T-helper 2 cell treated with Interferon-gamma antibody and Interleukin-4, amounts not matched to agents 5 μg/mL and 100 μg/mL, for 36 hours (primary cell): ENCODE measurements around the gene FRMD3.

Source experiments
- DNase-seq: peaks from one replicate; pipeline ENCODE4 v3.0.0; 2021; ENCODE audit warnings: low spot score
- H3K27ac Mint-ChIP-seq: one replicate; pipeline ENCODE4 v1.8.0; 2021; ENCODE audit warnings: mild to moderate bottlenecking, mixed read lengths
- H3K27me3 Mint-ChIP-seq: one replicate; pipeline ENCODE4 v1.8.0; 2021; ENCODE audit warnings: low read depth, mixed read lengths
- H3K36me3 Mint-ChIP-seq: one replicate; pipeline ENCODE4 v1.8.0; 2021; ENCODE audit warnings: low read depth, mixed read lengths
- H3K4me1 Mint-ChIP-seq: one replicate; pipeline ENCODE4 v1.8.0; 2021; ENCODE audit warnings: low read depth, mixed read lengths
- H3K4me3 Mint-ChIP-seq: one replicate; pipeline ENCODE4 v1.8.0; 2022; ENCODE audit warnings: mild to moderate bottlenecking, moderate library complexity, mixed read lengths
- H3K9me3 Mint-ChIP-seq: one replicate; pipeline ENCODE4 v1.8.0; 2021; ENCODE audit warnings: mixed read lengths

The FRMD3 gene

DNA sequence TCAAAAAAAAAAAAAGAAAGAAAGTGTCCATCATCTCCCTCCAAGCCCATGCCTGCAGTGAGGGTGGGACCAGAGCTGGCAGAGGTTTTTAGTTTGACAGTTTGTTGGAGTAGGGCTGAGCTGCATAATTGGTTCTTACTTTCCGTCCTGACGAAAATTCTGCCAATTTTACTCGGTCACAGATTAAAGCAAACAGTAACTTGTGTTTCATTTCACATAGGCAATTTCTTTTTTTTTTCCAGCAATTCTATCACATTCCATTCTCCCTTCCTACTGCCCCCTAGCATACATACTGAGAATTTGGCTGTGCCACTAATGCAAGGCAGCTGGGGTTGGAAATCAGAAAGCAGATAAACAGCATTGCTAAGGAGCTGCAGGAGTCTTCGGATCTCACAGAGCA, 132.4 kb downstream of the FRMD3 start:
- no peak for DNase-seq
- no peak overlapping the region for H3K4me3 Mint-ChIP-seq
- no peak overlapping the region for H3K27ac Mint-ChIP-seq

DNA sequence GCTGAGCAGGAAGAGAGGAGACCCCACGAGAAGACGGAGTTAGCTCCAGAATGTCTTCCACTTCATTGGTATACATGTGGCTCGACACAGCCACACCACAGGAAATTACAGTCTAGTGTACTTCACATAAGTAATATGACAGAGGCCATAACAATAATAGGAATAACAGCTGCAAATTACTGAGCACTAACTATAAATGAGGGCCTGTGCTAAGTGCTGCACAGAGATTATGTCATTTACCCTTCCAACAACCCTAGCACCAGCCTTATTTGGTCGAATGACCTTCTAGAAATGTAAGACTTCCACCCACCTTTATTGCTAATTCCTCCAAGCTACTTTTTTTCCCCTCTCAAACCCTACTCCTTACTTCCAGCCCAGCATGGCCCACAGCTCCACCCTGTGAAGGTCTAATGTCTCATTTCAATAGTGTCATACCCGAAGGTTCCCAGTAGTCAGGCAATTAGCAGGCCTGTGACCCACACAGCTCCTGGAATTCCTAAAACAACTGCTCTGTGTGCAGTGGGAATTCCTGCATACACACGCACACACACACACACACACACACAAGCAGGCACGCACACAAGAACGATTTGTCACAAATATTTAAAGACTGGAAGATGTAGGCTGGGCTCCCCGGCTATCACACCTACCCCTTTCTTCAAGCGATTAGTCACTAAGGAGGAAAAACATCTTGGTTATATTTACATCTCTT, 134.5 kb downstream of the FRMD3 start:
- Mint-ChIP-seq H3K27ac (no peak overlapping the region), H3K27me3 (no peaks in the 10 kb centered on the region), H3K4me3 (no peak overlapping the region), H3K9me3 (no peaks in the 10 kb centered on the region), H3K36me3 (no peaks in the 10 kb centered on the region), H3K4me1 (no peaks in the 10 kb centered on the region)
- no peak for DNase-seq

More for the DNA sequence above, 132.4 kb downstream of the FRMD3 start:
- no peaks in the 10 kb centered on the region for H3K36me3 Mint-ChIP-seq
- H3K4me1 Mint-ChIP-seq = no peaks in the 10 kb centered on the region
- H3K9me3 Mint-ChIP-seq = no peaks in the 10 kb centered on the region
- H3K27me3 Mint-ChIP-seq = no peaks in the 10 kb centered on the region

DNA sequence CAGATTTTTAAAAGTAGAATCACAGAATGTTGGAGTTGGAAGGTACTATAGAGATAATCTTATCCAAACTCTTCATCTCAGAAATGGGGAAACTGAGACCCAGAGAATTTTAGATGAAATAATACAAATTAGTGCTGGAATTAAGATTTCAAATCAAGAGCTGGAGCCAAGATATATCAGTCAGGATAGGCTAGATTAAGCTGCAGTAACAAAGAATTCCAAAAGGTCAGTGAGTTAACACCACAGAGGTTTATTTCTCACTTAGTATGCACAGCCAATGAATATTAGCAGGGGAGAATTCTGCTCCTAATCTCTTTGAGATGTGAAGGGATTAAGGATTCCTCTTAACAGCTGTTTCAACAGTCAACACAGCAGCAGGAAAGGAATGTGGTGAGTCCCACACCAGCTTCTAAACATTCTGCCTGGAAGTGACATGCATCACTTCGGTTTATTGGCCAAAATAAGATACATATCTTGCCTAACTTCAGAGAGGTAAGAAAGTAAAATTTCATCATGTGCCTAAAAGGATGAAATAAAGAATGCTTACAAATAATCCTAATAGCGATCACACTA, 136.8 kb downstream of the FRMD3 start:
- Mint-ChIP-seq H3K36me3 (no peaks in the 10 kb centered on the region), H3K9me3 (no peaks in the 10 kb centered on the region), H3K4me1 (no peaks in the 10 kb centered on the region), H3K27ac (no peak overlapping the region), H3K4me3 (no peak overlapping the region), H3K27me3 (no peaks in the 10 kb centered on the region)
- no peak for DNase-seq

DNA sequence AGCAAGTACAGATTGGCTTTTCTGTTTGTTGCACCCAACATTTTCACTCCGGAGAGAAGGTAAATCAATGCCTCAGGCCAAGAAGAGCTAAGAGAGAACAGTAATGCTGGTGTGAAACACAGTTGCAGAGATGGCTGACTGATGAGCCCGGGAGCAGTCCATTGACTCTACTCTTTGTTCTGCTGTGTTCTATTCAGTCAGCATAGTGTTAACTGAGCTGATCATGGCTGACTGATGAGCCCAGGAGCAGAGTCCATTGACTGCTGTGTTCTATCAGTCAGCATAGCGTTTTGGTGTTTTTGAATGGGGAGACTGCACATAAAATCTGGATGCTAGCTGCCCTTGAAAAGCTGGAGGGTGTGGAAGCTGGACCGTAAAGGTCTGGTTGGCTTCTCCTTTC, 141.4 kb downstream of the FRMD3 start:
- H3K27me3 Mint-ChIP-seq = no peaks in the 10 kb centered on the region
- H3K9me3 Mint-ChIP-seq = no peaks in the 10 kb centered on the region
- no peak overlapping the region for H3K4me3 Mint-ChIP-seq
- no peaks in the 10 kb centered on the region for H3K4me1 Mint-ChIP-seq
- DNase-seq = no peak
- H3K27ac Mint-ChIP-seq = no peak overlapping the region
- H3K36me3 Mint-ChIP-seq = no peaks in the 10 kb centered on the region

DNA sequence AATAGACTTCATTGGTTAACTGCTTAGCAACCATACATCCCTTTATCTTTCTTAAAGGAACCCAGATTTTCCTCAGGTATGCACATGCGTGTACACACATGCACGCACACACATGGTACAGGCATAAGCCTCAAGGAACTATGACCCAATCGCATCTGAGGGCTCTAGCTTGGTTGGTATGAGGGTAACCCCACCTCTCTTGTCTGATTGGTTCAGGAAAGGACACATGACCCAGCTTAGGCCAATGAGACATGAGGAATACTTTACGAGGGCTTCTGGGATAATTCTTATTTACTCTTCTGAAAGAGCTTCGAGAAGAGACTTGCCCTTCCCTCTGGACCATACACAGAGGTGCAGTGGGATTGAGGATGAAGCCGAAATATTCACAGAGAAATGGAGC, 141.9 kb downstream of the FRMD3 start:
- Mint-ChIP-seq H3K27me3 (no peaks in the 10 kb centered on the region), H3K9me3 (no peaks in the 10 kb centered on the region), H3K27ac (no peak overlapping the region), H3K4me1 (no peaks in the 10 kb centered on the region), H3K4me3 (no peak overlapping the region), H3K36me3 (no peaks in the 10 kb centered on the region)
- no peak for DNase-seq

DNA sequence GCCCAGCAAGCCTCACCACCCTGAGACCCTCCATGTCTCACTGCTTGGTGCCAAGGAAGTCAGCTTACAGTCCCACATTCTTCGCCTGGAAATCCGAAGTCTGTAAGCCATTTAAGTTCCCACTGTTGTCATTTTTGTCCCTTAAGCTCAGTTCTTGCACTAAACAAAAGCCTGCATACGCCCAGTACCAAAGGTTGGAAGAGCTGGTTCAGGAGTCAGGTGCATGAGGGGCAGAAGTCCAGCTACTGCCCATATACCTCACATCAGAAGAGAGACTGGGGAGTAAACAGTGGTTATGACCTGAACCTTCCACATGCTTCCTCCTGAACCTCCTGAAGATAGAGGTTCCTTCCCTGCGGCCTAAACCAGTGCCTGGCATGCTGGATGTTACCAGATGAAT, 146.0 kb downstream of the FRMD3 start:
- H3K4me3 Mint-ChIP-seq = no peak overlapping the region
- no peaks in the 10 kb centered on the region for H3K27me3 Mint-ChIP-seq
- H3K27ac Mint-ChIP-seq = no peak overlapping the region
- H3K36me3 Mint-ChIP-seq = no peaks in the 10 kb centered on the region
- no peaks in the 10 kb centered on the region for H3K4me1 Mint-ChIP-seq
- DNase-seq = no peak
- H3K9me3 Mint-ChIP-seq = no peaks in the 10 kb centered on the region

DNA sequence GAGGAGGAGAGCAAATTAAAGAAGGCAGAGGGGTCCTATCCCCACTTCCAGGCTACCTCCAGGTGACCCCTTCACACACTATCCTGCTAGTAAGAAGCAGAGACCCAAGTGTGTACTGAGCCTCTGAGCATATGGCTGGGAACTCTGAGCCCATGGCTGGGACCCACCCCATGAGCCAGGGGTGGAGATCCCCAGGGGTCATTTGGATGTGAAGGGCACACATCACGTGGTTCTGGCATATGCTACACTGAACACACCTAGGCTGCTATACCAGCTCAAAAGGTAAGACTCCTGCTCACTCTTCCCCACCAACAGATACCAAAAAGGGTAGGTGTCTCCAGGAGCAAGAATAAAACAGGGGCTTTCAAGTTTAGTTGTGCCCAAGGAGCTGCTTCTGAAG, 149.9 kb downstream of the FRMD3 start:
- Mint-ChIP-seq H3K27ac (no peak overlapping the region), H3K27me3 (peaks cover 2% of the 10 kb centered on the region), H3K9me3 (peaks cover 5% of the 10 kb centered on the region), H3K4me1 (no peaks in the 10 kb centered on the region), H3K36me3 (no peaks in the 10 kb centered on the region), H3K4me3 (no peak overlapping the region)
- DNase-seq = no peak

DNA sequence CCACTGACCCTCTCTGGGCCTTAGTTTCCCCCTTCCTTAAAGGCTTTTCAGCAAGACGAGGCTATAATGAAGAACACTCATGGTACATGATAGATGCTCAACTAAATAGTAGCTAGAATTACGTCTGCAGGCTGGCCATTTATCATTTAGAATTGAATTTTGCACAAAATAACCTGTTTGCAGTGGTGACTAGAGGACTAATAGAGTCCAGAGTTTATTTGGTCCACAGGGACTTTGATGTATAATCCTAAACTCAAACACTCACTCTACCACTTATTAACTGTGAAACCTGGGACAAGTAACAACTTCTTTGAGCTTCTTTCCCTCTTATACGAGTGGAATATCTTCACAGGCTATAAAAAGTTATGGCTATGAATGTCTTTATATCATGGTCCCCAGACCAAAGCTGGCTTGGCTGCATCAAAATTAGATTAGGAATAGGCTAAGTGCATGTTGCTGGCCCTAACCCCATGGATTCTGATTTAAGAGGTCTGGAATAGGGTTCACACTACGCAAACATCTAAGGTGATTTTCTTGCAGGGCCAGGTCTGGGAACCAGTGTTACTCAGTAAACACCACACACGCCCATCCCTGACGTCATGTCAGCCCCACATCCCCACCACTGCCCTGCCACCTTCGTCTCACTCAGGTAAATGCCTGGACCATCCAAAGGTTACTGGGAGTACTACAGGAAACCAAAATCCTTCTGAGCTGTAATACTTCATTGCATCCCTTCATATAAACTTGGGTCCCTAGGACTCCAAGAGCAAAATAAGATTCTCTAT, 150.6 kb downstream of the FRMD3 start:
- peaks cover 5% of the 10 kb centered on the region for H3K9me3 Mint-ChIP-seq
- H3K27me3 Mint-ChIP-seq = peaks cover 2% of the 10 kb centered on the region
- H3K36me3 Mint-ChIP-seq = no peaks in the 10 kb centered on the region
- no peak overlapping the region for H3K4me3 Mint-ChIP-seq
- no peaks in the 10 kb centered on the region for H3K4me1 Mint-ChIP-seq
- H3K27ac Mint-ChIP-seq = no peak overlapping the region
- no peak for DNase-seq

DNA sequence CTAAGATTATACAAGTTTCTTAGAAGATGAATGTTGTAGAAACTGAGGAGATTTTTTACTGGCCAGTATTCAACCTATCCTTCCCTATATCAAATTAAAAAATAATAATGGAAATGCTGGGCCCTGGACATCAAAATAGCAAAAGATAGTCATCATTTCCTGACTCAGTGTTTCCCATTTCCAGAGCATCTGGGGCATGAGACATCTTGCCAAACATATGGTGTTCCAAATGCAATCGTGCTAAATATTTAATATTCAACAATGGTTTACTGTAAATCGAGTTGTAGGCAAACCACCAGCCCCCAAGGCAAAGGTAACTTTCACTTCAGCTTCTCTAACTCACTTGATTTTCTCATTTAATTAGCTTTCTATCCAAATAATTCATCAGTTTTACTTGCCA, 152.9 kb downstream of the FRMD3 start:
- H3K9me3 Mint-ChIP-seq = peaks cover 5% of the 10 kb centered on the region
- H3K27me3 Mint-ChIP-seq = peaks cover 2% of the 10 kb centered on the region
- no peak for DNase-seq
- no peaks in the 10 kb centered on the region for H3K36me3 Mint-ChIP-seq
- H3K4me1 Mint-ChIP-seq = no peaks in the 10 kb centered on the region
- no peak overlapping the region for H3K27ac Mint-ChIP-seq
- H3K4me3 Mint-ChIP-seq = no peak overlapping the region

DNA sequence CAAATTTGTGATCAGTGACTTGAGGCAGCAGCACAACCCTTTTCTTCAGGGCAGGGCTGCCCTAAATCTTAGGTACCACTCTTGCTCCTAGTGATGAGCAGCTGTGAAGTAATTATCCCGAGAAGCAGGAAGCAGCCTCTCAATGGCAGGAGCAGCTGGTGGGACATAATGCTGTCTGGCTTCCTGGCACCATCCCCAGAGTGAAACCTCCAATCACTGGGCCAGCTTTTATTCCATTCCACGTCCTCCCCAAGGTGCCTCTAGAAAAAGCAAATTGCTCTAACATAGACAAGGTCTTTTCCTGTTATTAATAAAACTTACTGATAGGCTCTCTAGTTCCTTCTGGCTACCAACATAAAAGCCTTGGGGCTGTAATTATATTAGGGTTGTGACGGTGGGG, 154.0 kb downstream of the FRMD3 start:
- no peak for DNase-seq
- H3K4me1 Mint-ChIP-seq = no peaks in the 10 kb centered on the region
- no peak overlapping the region for H3K27ac Mint-ChIP-seq
- H3K4me3 Mint-ChIP-seq = no peak overlapping the region
- peaks cover 5% of the 10 kb centered on the region for H3K9me3 Mint-ChIP-seq
- peaks cover 2% of the 10 kb centered on the region for H3K27me3 Mint-ChIP-seq
- no peaks in the 10 kb centered on the region for H3K36me3 Mint-ChIP-seq

DNA sequence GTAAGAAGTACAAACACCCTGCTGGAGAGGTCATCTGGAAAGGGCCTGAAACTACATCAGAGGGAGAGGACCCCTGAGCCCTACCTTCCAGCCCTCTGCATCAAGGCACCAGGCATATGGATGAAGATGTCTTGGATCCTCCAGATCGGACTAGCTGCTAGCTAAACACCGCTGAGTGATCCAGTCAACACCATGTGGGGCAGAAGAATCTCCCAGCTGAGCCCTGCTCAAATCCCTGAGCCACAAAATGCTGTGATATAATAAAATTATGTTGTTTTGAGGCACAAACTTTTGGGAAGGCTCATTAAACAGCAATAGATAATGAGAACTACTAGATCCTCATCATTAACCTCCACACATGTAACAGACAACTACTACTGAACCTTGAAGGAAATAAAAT, 155.2 kb downstream of the FRMD3 start:
- no peaks in the 10 kb centered on the region for H3K4me1 Mint-ChIP-seq
- H3K27ac Mint-ChIP-seq = no peak overlapping the region
- no peak overlapping the region for H3K4me3 Mint-ChIP-seq
- H3K9me3 Mint-ChIP-seq = peaks cover 5% of the 10 kb centered on the region
- H3K36me3 Mint-ChIP-seq = no peaks in the 10 kb centered on the region
- H3K27me3 Mint-ChIP-seq = peaks cover 2% of the 10 kb centered on the region
- DNase-seq = no peak

DNA sequence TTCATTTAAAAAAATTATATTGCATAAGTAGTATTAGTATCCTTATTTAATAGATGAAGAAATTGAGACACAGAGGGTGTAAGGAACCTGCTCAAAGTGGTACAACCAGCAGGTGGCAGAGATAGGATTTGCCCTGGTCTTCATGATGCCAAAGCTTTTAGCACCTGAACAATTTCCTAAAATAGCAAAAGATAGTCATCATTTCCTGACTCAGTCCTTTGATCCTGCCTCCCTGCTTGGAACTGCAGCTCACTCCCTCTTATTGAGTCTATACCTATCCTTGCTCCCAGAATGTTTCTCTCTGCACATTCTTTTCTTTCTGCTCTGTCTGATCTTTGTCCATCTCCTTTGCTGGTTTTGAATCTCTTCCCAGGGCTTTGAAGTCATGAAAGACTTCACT, 155.8 kb downstream of the FRMD3 start:
- Mint-ChIP-seq H3K9me3 (peaks cover 5% of the 10 kb centered on the region), H3K27ac (no peak overlapping the region), H3K36me3 (no peaks in the 10 kb centered on the region), H3K4me1 (no peaks in the 10 kb centered on the region), H3K27me3 (peaks cover 2% of the 10 kb centered on the region), H3K4me3 (no peak overlapping the region)
- no peak for DNase-seq

DNA sequence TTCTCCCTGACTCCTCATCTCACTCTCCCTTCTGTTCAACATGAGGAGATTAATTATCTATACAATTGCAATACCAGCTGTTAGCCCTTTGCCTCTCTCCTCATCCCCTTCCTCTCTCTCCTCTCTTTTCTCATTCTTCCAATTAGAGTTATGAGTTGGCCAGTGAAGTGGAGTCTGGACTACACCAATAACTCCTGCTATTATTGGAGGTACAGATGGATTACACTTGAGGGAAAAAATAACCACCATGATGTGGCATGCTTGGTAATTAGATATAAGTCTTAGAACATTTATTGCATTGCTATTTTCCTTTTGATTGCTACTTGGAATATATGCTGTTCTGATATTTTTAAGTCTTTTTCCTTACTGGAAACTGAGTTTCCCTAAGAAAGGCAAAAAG, 159.2 kb downstream of the FRMD3 start:
- no peak for DNase-seq
- no peaks in the 10 kb centered on the region for H3K4me1 Mint-ChIP-seq
- H3K27ac Mint-ChIP-seq = no peak overlapping the region
- H3K9me3 Mint-ChIP-seq = peaks cover 5% of the 10 kb centered on the region
- no peak overlapping the region for H3K4me3 Mint-ChIP-seq
- no peaks in the 10 kb centered on the region for H3K27me3 Mint-ChIP-seq
- no peaks in the 10 kb centered on the region for H3K36me3 Mint-ChIP-seq

DNA sequence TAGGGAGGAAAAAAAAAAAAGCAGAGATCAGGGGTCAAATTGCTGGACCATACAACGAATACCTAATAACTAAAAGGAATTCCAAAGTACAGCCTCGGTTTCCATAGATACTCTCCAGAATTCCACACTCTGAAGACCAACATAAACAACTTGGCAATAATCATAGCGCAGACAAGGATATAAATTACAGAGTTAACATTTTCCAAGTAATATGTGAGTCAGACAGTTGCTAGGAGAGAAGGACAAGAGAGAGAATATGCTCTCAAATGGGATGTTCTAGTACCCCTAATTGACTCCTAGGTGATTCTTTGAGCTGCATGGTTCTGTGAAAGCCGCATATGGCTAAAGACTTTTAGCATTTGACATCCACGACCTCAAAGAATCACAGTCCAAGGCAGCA, 165.2 kb downstream of the FRMD3 start:
- H3K4me1 Mint-ChIP-seq = no peaks in the 10 kb centered on the region
- H3K9me3 Mint-ChIP-seq = no peaks in the 10 kb centered on the region
- DNase-seq = no peak
- H3K4me3 Mint-ChIP-seq = no peak overlapping the region
- H3K36me3 Mint-ChIP-seq = no peaks in the 10 kb centered on the region
- H3K27ac Mint-ChIP-seq = no peak overlapping the region
- no peaks in the 10 kb centered on the region for H3K27me3 Mint-ChIP-seq
